A673 (cell line): ENCODE data around the gene COBL. TPM values are rescaled to one million over a fixed set of nuclear protein-coding genes. Genes with fewer than 3 reads are reported as not detected.

Experiments used
- BruUV-seq: library from RNA; stranded (reverse); fragments of 400-500 nt; replicated peaks from 2 replicates; lab custom pipeline; 2021; lab: Mats Ljungman, UMichigan
- CTCF ChIA-PET: fragments of 300-600 bp; sonication (Branson Sonifier 250); formaldehyde crosslinking; loops from one replicate; lab custom pipeline; 2022; ENCODE audit warnings: antibody characterized with exemption; lab: Charles Lee
- POLR2A ChIA-PET: fragments of 300-600 bp; sonication (Branson Sonifier 250); formaldehyde crosslinking; loops from one replicate; lab custom pipeline; 2022; ENCODE audit warnings: antibody characterized with exemption; ENCODE audit not compliant: low non-redundant PET; lab: Charles Lee
- DNase-seq: peaks from one replicate; pipeline ENCODE4 v3.0.0-alpha.2; 2015; ENCODE audit warnings: low spot score
- H3K27ac ChIP-seq: fragments of 200-600 bp; sonication (generic); 2 replicates; pipeline ENCODE4 v1.5.1; 2016; ENCODE audit warnings: mixed run types, low read depth, mild to moderate bottlenecking, mixed read lengths, antibody characterized with exemption, low read length; ENCODE audit not compliant: poor library complexity, severe bottlenecking
- H3K27me3 ChIP-seq: fragments of 200-600 bp; sonication (generic); replicated peaks from 2 replicates; pipeline ENCODE4 v1.6.1; 2017; ENCODE audit warnings: mixed run types, low read depth, mild to moderate bottlenecking, mixed read lengths, antibody characterized with exemption, low read length; ENCODE audit not compliant: insufficient read depth, poor library complexity
- H3K36me3 ChIP-seq: fragments of 200-600 bp; sonication (generic); 2 replicates; pipeline ENCODE4 v1.6.1; 2016; ENCODE audit warnings: mixed run types, mild to moderate bottlenecking, mixed read lengths, antibody characterized with exemption, low read length; ENCODE audit not compliant: insufficient read depth, poor library complexity, severe bottlenecking
- H3K4me1 ChIP-seq: fragments of 200-600 bp; sonication (generic); 2 replicates; pipeline ENCODE4 v1.6.1; 2017; ENCODE audit warnings: mixed run types, mild to moderate bottlenecking, mixed read lengths, antibody characterized with exemption, low read length; ENCODE audit not compliant: insufficient read depth, poor library complexity, severe bottlenecking
- H3K4me3 ChIP-seq: fragments of 200-600 bp; sonication (generic); 2 replicates; pipeline ENCODE4 v1.5.1; 2016; ENCODE audit warnings: low read depth, mixed run types, mild to moderate bottlenecking, mixed read lengths, low read length; ENCODE audit not compliant: poor library complexity, severe bottlenecking
- H3K9me3 ChIP-seq: fragments of 200-600 bp; sonication (generic); 2 replicates; pipeline ENCODE4 v1.6.1; 2016; ENCODE audit warnings: mixed run types, low read depth, mild to moderate bottlenecking, mixed read lengths, antibody characterized with exemption, low read length; ENCODE audit not compliant: poor library complexity, severe bottlenecking
- EZH2 ChIP-seq: fragments of 200-600 bp; sonication (generic); IDR thresholded peaks from 2 replicates; pipeline ENCODE4 v1.6.1; 2017; ENCODE audit warnings: borderline replicate concordance, low read depth, mild to moderate bottlenecking, mixed read lengths, antibody characterized with exemption, low read length; ENCODE audit not compliant: poor library complexity, severe bottlenecking
- intact Hi-C: fragments of 100-400 bp; cut with micrococcal nuclease; formaldehyde crosslinking; loops from one replicate; pipeline ENCODE4 v1.10.0; 2022; ENCODE audit not compliant: unreplicated experiment
- total RNA-seq: library from RNA; stranded (reverse); gene quantifications from 2 replicates; pipeline ENCODE4 v1.2.3, GENCODE V29; 2021
- TF ChIP-seq, protein P1 (sequence below): fragments of 300-800, 200-600 bp; sonication (generic); conservative IDR thresholded peaks from 2 replicates; pipeline ENCODE4 v1.5.1; 2017; ENCODE audit warnings: low read depth, mild to moderate bottlenecking, antibody characterized with exemption, low read length, moderate library complexity, mixed read lengths

Gene COBL
- total RNA-seq, 1 experiment from 2014 or later, result not detected

DNA sequence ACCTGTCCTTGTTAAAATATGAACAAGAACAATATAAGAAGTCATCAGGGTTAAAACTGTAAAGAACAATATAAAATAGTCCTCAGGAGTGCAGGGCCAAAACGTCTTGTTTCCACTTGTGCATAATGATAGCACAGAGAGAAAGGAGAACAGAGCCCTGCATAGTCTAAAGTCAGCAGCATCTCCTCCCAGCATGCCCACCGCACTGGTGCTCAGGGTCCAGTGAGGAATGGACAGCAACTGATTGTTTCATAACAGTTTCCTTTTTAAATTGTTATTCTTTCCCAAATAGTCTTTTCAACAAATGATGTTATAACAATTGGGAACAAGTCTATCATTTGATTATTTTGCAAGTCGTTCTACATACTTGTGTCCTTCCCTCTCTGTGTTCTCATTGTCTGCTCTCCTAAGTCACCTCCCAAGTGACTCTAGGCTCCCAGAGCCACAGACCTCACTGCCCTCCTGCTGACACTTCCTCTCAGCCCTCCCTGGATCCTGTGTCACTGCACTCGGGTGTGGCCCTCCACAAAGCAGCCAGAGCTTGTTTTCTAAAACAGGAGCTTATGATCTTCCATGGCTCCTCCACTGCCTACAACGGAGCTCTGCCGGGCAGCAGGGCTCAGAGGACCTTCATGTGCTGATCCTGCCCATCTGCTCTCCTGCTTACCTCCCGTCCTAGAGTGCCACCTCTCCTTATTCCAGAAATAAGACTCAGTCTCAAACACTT, 27.6 kb downstream of the COBL start:
- CTCF ChIA-PET, result no interaction called here

DNA sequence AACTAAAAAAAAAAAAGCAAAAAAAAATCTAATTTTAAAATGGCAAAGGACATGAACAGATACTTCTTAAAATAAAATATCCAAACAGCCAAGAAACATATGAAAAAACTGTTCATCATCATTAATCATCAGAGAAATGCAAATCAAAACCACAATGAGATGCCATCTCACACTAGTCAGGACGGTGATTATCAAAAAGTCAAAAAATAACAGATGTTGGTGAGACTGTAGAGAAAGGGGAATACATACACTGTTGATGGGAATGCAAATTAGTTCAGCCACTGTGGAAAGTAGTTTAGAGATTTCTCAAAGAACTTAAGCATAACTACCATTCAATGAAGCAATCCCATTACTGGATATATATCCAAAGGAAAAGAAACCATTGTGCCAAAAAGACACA, 30.2 kb downstream of the COBL start:
- Histone ChIP-seq H3K27me3 (no peaks in the 10 kb centered on the region), H3K4me3 (no peak overlapping the region), H3K4me1 (no peaks in the 10 kb centered on the region), H3K27ac (no peak overlapping the region), H3K9me3 (peaks cover 13% of the 10 kb centered on the region), H3K36me3 (no peaks in the 10 kb centered on the region)
- TF ChIP-seq, protein P1, sequence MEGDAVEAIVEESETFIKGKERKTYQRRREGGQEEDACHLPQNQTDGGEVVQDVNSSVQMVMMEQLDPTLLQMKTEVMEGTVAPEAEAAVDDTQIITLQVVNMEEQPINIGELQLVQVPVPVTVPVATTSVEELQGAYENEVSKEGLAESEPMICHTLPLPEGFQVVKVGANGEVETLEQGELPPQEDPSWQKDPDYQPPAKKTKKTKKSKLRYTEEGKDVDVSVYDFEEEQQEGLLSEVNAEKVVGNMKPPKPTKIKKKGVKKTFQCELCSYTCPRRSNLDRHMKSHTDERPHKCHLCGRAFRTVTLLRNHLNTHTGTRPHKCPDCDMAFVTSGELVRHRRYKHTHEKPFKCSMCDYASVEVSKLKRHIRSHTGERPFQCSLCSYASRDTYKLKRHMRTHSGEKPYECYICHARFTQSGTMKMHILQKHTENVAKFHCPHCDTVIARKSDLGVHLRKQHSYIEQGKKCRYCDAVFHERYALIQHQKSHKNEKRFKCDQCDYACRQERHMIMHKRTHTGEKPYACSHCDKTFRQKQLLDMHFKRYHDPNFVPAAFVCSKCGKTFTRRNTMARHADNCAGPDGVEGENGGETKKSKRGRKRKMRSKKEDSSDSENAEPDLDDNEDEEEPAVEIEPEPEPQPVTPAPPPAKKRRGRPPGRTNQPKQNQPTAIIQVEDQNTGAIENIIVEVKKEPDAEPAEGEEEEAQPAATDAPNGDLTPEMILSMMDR, result no peak
- no peak for TF ChIP-seq EZH2
- DNase-seq, result no peak
- CTCF ChIA-PET, result no interaction called here
- no TSS peak for BruUV-seq
- POLR2A ChIA-PET, result no interaction called here
- intact Hi-C loops, result no loop called here

More for the DNA sequence above, 27.6 kb downstream of the COBL start:
- no peak for TF ChIP-seq EZH2
- TF ChIP-seq, protein P1, result no peak
- intact Hi-C loops, result no loop called here
- Histone ChIP-seq H3K4me1 (no peaks in the 10 kb centered on the region), H3K27ac (no peak overlapping the region), H3K27me3 (no peaks in the 10 kb centered on the region), H3K4me3 (no peak overlapping the region), H3K9me3 (peaks cover 20% of the 10 kb centered on the region), H3K36me3 (no peaks in the 10 kb centered on the region)
- no peak for DNase-seq
- POLR2A ChIA-PET, result no interaction called here
- BruUV-seq, result no TSS peak

DNA sequence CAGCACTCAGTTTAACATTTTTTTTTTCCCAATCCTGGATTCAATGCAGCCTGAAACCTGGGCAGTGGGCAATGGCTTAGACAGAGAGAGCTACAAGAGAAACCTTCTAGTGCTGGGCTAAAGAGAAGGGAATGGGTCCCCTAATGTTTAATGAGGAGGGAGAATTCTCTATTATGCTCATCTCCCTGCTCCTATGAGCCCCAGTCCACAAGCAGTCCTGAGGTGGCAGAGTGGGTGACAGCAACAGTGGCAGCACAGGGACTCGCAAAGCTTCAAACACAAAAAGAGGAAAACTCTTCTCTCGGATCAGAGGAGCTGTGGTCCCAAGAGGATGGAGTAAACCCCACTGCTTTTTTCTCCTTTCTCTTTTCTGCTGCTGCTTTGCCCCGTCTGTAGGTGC, 36.5 kb downstream of the COBL start:
- intact Hi-C loops, result no loop called here
- ChIA-PET POLR2A (no interaction called here), CTCF (no interaction called here)
- DNase-seq, result no peak
- no peak for TF ChIP-seq EZH2
- TF ChIP-seq, protein P1, result no peak
- no peak overlapping the region for H3K4me3 ChIP-seq
- H3K27me3 ChIP-seq, result no peaks in the 10 kb centered on the region
- H3K9me3 ChIP-seq, result no peaks in the 10 kb centered on the region
- BruUV-seq, result no TSS peak
- H3K36me3 ChIP-seq, result no peaks in the 10 kb centered on the region
- H3K27ac ChIP-seq, result no peak overlapping the region
- no peaks in the 10 kb centered on the region for H3K4me1 ChIP-seq
